Endothelial cell of umbilical vein (primary cell): Measurements from ENCODE around the gene B4GALNT3.

Experiments
- EZH2 ChIP-seq: IDR thresholded peaks from 2 replicates; pipeline ENCODE4 v1.6.1; 2012; ENCODE audit warnings: borderline replicate concordance, low read depth, mild to moderate bottlenecking, moderate library complexity, low read length, inconsistent platforms; ENCODE audit not compliant: severe bottlenecking
- TF ChIP-seq, protein P1 (sequence below), 2 donors: IDR thresholded peaks; 1 replicate in 1 of 2; 2 replicates in 1 of 2; pipeline ENCODE4 v1.5.1; 2011; ENCODE audit warnings: low read length in 2 of 2, mild to moderate bottlenecking in 2 of 2, moderate library complexity in 2 of 2, control low read depth in 1 of 2, inconsistent platforms in 1 of 2, low read depth in 1 of 2; ENCODE audit not compliant: insufficient read depth in 1 of 2; ENCODE audit errors: extremely low read depth in 1 of 2

DNA sequence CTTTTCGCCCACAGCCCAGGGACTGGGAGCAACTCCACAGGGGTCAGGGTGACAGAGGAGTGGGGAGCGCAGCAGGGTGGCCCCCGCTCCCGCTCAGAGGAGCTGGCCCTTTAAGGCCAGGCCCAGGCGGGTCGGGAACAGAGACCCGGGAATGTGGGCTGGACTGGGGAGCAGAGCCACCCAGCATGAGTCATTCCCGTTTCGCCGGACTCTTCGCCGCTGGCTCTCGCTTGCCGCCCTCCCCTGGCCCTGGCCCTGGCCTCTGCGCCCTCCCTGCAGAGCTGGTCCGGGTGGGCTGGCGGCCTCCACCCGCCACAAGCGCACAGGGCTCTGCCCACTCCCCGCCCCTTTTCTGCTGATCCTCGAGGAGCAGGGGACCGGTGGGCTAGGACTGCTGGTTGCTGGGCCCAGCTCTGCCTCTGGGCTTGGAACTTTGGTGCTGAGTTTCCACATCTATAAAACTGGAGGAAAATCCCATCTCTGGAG, 110.7 kb downstream of the B4GALNT3 start:
- no peak for TF ChIP-seq EZH2
- TF ChIP-seq, protein P1, sequence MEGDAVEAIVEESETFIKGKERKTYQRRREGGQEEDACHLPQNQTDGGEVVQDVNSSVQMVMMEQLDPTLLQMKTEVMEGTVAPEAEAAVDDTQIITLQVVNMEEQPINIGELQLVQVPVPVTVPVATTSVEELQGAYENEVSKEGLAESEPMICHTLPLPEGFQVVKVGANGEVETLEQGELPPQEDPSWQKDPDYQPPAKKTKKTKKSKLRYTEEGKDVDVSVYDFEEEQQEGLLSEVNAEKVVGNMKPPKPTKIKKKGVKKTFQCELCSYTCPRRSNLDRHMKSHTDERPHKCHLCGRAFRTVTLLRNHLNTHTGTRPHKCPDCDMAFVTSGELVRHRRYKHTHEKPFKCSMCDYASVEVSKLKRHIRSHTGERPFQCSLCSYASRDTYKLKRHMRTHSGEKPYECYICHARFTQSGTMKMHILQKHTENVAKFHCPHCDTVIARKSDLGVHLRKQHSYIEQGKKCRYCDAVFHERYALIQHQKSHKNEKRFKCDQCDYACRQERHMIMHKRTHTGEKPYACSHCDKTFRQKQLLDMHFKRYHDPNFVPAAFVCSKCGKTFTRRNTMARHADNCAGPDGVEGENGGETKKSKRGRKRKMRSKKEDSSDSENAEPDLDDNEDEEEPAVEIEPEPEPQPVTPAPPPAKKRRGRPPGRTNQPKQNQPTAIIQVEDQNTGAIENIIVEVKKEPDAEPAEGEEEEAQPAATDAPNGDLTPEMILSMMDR (IDR thresholded peaks at IDR 0.05; ENCODE audit: extremely low read depth in 1 of 2, insufficient read depth in 1 of 2, low read depth in 1 of 2, low read length in 2 of 2) = no peak
